Inflammatory macrophage treated with lipopolysaccharide for 4 hours (primary cell): ENCODE measurements around the gene RAD50.

ENCODE experiments used
- DNase-seq: peaks from one replicate; pipeline ENCODE4 v3.0.0-alpha.2; 2020

The RAD50 gene

GRCh38 chr5:132635873-132636272, 79.1 kb downstream of the RAD50 start:
- no peak for DNase-seq

GRCh38 chr5:132637241-132637640, 80.5 kb downstream of the RAD50 start:
- no peak for DNase-seq

DNA sequence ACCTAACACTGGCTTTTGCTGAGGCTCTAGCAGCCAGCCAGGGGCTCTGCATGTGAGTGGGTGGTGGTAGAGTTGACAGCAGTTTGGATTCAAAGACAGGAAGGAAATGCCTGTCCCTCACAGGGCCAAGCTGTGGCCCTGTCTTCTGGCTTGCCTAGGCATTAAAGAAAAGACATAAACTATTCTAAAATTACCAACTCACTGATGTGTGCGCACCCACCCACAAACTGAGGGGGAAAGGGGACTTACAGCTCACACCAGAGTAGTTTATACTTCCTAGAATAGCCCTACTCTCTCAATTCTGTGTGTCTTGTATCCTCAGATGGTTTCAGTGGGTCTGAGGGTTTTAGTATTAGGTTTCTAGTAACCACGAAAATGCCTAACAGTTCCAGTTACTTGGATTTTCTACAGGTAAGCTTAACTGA, 82.9 kb downstream of the RAD50 start:
- DNase-seq, result no peak

DNA sequence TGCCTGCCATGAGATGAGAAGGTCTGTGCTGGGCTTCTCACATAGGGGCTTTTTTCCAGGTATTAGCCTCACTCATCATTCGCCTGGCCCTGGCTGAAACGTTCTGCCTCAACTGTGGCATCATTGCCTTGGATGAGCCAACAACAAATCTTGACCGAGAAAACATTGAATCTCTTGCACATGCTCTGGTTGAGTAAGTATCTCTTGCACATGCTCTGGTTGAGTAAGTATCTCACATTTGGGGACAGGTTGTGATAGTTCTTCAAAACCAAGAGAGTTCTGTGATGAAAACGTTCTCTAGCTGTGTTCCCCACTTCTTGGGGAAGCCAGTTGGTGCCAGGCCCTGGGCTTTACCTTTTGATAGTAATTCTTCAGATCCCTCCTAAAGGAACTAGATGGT, 83.8 kb downstream of the RAD50 start:
- DNase-seq, result no peak

DNA sequence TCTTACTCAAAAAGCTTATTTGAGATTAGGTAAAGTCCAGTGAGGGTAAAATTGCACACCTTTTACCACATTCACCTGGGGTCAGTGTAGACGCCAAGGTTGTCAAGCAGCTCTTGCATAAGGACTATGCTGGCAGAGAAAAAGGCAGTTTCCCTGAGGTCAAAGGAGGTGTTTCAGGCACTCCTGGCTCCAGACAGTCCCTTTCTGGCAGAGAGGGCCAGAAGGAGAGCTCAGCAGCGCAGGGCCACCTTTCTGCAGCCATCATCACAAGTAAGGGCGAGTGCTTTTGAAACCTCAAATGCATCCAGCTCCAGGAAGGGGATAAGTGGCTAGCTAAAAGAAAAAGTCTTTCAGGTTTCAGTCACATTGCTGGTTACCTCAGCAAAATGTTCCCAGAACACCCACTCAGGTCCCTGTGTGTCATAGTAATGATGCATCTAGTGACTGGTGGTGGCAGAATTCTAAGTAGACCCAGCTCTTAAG, 84.5 kb downstream of the RAD50 start:
- DNase-seq, result peak; percentile 16

DNA sequence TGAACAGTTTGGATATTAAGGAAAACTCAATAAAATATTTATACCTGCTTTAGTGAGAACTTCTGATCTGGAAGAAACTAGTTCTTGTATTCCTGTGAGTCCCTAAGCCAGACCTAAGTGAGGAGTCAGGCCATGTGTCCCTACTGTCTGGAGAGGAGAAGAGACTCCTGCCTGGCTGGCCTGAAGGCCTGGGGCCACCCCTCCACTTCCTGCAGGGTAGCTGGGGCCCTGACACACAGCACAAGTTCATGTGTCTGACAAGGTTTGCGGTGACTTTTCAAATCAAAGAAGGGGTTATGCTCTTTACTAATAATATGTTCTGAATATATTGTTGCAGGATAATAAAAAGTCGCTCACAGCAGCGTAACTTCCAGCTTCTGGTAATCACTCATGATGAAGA, 85.1 kb downstream of the RAD50 start:
- no peak for DNase-seq

DNA sequence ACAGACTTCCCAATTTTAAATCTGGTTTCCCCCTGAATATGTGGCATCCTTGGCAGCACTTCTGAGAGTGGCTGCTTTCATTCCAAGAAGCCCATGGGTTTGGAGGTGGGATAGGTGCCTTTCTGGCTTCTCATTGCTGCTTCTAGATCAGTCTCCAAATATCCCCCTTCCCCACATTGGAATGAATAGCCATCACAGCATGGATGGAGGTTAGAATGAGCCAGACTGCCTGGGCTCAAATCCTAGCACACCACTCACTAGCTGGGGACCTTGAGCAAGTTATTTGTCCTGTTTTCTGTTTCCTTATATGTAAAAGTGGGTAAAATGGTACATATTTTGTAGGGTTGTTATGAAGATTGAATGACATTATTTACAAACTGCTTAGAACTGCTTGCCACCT, 87.4 kb downstream of the RAD50 start:
- DNase-seq, result no peak

DNA sequence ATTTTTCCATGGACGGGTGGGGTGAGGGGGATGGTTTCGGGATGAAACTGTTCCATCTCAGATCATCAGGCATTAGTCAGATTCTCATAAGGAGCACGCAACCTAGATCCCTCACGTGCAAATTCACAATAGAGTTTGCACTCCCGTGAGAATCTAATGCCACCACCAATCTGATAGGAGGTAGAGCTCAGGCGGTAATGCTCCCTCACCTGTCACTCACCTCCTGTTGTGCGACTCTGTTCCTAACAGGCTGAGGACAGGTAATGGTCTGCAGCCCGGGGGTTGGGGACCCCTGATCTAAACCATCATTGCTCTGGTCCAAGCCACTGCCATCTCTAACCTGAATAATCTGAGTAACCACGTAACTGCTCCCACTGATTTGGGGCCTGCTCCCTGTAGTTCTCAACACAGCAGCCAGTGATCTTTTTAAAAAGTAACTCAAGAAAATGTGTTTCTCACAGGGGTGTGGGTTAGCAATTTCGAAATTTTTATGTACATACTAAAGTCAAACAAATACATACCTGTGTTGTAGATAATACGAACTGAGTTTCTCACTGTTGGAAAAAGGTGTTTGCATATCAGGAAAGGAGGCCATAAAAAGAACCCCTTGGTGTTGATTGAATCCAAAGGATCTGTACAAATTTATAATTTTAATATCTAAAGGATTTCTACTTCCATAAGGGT, 89.9 kb downstream of the RAD50 start:
- no peak for DNase-seq

DNA sequence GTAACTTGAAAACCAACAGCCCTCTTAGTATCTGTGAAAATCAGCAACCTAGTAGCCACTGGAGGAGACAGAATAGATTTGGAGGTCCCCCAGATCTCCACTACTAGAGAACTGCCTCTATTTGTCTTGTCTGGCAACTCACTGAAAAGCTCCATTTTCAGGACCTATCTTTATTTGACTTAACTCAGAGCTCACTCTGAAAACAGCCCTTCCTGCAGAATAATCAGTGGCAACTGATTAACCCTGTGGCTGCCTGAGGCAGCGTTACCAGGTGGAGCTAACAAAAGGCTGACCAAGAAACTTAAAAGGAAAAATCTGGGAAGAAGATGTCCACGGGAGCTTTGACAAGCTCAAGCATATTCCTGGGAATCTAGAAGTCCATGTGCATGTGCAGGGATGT, 90.7 kb downstream of the RAD50 start:
- DNase-seq, result no peak

DNA sequence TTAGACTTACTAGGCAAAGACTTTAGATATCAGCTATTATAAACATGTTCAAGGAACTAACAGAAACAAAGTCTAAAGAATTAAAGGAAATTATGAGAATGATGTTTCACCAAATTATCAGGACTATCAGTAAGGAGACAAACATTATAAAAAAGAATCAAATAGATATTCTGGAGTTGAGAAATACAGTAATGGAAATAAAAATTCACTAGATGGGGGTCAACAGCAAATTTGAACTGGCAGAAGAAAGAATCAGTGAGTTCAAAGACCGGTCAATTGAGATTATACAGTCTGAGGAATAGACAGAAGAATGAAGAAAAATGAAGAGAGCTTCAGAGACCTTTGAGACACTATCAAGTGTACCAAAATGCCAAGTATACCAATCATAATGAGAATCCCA, 91.6 kb downstream of the RAD50 start:
- no peak for DNase-seq

DNA sequence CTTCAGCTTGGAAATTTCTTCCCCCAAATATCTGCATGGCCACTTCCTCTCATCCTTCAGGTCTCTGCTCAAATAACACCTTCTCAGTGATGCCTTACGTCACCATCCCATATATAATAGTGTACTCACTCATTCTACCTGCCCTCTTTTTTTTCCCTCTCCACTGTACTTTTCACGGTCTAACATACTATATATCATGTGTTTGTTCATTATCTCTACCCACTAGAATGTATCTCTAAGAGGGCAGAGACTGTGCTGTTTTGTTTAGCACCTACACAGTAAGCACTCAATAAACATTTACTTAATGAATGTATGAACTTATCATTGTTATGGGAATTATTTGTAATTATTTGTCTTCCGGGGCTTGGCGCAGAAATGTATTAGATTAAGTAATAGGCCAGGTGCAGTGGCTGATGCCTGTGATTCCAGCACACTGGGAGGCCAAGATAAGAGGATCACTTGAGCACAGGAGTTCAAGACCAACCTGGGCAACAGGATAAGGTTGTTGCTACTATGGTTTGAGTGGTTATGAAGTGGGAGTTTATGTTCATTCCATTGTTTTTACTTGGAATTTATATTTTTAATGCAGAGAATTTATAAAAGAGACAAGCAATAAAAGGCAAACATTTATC, 95.2 kb downstream of the RAD50 start:
- no peak for DNase-seq

- no peak for DNase-seq
Measured at GRCh38 chr5:132653716-132654115, 96.9 kb downstream of the RAD50 start.

DNA sequence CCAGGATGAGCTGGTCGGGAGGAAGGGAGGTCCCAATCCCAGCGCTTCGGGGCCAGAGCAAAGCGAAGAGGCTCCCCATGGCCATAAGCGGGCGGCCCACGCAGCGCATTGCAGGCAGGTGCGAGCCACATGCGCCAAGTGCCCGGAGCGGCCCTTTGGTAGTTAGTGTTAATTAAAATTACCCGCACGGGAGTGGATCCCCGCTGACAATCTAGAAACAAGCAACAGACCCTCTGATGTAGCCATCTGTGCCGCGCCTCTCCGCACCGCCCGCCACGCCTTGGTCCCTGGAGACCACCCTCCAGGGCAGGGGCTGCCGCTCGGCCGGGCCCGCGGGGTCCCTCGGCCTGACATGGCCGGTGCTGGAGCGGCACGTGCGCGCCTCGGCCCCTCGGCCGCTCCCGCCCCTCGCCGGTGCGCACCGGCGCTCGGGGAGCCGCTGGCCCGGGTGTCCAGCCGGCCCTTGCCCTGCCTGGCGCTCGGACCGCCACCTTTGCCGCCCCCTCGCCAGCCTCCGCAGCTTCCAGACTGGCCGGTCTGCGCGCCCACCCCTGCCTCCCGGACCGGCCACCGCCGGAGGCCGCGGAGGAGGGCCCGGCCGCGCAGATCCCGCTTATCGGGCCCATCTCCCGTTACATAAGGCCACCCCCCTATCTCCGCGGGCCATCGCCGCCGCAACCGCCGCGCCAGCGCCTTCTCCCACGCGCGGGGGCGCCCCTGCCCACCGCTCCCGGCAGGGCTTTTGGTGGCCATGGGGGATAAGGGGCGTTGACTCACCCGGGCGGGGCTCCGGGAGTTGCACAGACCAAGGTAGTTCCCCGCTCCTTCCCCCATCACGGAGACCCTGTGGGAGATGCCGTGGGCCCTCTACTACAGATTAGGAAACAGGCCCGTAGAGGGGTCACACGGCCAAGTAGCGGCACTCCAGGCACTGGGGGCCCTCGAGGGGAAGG, 99.3 kb downstream of the RAD50 start:
- no peak for DNase-seq

DNA sequence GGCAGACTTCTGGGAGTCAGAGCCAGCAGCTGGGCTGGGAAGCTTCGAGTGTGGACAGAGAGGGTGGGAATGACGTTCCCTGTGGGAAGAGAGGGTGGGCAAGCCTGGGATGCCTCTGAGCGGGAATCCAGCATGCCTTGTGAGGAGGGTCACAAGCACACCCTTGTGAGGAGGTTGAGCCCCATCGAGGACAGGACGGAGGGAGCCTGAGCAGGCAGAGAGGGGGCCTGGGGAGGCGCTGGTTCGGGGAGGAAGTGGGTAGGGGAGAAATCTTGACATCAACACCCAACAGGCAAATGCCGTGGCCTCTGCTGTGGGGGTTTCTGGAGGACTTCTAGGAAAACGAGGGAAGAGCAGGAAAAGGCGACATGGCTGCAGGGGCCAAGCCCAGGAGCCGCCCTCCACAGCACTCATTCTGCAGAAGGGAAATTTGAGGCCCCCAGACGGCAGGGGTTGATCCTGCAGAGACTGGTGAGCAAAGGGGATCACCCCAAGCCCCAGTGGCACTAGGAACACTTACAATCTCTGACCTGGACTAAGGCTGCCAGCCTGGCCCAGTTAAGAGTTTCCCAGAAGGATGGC, 100.1 kb downstream of the RAD50 start:
- no peak for DNase-seq

- no peak for DNase-seq
Measured at GRCh38 chr5:132657676-132658380, 101.1 kb downstream of the RAD50 start, which contains the start of gene IL13. Gene IL13 (plus strand): TSS chr5:132658173. CDS start chr5:132658187, 14 bp downstream.

GRCh38 chr5:132658381-132659302, 101.9 kb downstream of the RAD50 start:
- DNase-seq, result no peak

DNA sequence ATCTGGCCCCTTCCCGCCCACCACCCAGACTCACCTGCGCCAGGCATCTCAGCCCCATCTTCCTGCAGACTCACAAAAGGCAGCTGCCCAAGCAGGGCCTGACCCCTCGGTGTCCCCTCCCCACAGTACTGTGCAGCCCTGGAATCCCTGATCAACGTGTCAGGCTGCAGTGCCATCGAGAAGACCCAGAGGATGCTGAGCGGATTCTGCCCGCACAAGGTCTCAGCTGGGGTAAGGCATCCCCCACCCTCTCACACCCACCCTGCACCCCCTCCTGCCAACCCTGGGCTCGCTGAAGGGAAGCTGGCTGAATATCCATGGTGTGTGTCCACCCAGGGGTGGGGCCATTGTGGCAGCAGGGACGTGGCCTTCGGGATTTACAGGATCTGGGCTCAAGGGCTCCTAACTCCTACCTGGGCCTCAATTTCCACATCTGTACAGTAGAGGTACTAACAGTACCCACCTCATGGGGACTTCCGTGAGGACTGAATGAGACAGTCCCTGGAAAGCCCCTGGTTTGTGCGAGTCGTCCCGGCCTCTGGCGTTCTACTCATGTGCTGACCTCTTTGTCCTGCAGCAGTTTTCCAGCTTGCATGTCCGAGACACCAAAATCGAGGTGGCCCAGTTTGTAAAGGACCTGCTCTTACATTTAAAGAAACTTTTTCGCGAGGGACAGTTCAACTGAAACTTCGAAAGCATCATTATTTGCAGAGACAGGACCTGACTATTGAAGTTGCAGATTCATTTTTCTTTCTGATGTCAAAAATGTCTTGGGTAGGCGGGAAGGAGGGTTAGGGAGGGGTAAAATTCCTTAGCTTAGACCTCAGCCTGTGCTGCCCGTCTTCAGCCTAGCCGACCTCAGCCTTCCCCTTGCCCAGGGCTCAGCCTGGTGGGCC, 103.1 kb downstream of the RAD50 start:
- DNase-seq, result no peak

DNA sequence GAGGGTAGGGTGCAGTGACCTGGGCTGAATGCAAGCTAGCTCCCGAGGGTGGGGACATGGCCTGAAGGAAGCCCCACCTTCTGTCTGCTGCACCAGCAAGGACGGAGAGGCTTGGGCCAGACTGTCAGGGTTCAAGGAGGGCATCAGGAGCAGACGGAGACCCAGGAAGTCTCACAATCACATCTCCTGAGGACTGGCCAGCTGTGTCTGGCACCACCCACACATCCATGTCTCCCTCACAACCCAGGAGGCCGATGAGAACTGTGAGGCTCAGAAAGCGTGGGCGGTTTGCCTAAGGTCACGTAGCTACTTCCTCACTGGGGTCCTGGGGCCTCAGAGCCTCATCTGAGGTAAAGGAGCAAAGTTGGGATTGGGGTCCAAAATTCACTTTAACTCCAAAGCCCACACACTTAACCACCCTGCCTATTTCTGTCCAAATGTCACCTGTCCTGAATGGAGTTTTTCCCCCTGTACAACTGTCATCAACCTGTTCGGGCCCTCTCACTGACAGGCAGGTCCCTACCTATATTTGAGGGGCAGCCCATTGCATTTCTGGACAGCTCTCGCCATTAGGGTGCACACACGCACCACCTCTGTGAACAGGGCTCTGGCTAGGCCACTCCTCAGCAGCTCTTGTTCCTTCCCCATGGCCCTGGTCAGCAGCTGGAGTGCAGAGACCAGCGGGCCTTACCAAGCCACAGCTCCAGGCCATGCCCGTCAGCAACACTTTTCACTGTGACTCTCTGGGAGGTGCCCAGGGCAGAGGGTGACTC, 104.6 kb downstream of the RAD50 start:
- peak; percentile 38 for DNase-seq

- DNase-seq, result no peak
Measured at GRCh38 chr5:132662004-132662401, 105.2 kb downstream of the RAD50 start.
